ENCODE data around the gene SERPINA10.

DNA sequence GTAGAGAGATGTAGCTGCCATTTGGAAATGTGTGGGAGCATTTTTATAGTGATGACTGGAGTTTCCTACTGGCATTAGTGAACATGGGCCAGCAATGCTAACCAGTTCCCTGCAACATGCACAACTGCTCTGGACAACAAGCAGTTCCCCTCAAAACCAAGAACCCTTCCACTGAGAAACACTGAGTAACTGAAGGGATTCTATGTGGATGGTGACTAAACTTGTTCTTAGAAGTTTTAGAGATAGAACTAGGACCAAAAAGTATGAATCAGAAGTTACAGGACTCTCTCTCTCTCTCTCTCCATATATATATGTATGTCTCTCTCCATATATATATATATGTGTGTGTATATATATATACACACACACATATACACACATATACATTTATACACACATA lies 7.9 kb downstream of the SERPINA10 start:
- TF ChIP-seq, protein P1, sequence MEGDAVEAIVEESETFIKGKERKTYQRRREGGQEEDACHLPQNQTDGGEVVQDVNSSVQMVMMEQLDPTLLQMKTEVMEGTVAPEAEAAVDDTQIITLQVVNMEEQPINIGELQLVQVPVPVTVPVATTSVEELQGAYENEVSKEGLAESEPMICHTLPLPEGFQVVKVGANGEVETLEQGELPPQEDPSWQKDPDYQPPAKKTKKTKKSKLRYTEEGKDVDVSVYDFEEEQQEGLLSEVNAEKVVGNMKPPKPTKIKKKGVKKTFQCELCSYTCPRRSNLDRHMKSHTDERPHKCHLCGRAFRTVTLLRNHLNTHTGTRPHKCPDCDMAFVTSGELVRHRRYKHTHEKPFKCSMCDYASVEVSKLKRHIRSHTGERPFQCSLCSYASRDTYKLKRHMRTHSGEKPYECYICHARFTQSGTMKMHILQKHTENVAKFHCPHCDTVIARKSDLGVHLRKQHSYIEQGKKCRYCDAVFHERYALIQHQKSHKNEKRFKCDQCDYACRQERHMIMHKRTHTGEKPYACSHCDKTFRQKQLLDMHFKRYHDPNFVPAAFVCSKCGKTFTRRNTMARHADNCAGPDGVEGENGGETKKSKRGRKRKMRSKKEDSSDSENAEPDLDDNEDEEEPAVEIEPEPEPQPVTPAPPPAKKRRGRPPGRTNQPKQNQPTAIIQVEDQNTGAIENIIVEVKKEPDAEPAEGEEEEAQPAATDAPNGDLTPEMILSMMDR (IDR thresholded peaks at IDR 0.05), result no peak
- TF ChIP-seq EP300 (IDR thresholded peaks at IDR 0.05) (no peak), POLR2A (IDR thresholded peaks at IDR 0.05) (no peak)

All from ovary (tissue), 3 donors.